IPS-18c (cell line): ENCODE results near the gene CDHR2.

ENCODE experiments used
- H3K4me3 ChIP-seq: 2 replicates; pipeline ENCODE4 v1.7.0; 2013; ENCODE audit warnings: low read depth, mild to moderate bottlenecking, low read length, moderate library complexity; ENCODE audit not compliant: insufficient read depth
- H3K9me3 ChIP-seq: one replicate; pipeline ENCODE4 v1.6.1; 2013; ENCODE audit warnings: mild to moderate bottlenecking, low read length, moderate library complexity; ENCODE audit not compliant: control insufficient read depth, insufficient read depth

The CDHR2 gene, protein sequence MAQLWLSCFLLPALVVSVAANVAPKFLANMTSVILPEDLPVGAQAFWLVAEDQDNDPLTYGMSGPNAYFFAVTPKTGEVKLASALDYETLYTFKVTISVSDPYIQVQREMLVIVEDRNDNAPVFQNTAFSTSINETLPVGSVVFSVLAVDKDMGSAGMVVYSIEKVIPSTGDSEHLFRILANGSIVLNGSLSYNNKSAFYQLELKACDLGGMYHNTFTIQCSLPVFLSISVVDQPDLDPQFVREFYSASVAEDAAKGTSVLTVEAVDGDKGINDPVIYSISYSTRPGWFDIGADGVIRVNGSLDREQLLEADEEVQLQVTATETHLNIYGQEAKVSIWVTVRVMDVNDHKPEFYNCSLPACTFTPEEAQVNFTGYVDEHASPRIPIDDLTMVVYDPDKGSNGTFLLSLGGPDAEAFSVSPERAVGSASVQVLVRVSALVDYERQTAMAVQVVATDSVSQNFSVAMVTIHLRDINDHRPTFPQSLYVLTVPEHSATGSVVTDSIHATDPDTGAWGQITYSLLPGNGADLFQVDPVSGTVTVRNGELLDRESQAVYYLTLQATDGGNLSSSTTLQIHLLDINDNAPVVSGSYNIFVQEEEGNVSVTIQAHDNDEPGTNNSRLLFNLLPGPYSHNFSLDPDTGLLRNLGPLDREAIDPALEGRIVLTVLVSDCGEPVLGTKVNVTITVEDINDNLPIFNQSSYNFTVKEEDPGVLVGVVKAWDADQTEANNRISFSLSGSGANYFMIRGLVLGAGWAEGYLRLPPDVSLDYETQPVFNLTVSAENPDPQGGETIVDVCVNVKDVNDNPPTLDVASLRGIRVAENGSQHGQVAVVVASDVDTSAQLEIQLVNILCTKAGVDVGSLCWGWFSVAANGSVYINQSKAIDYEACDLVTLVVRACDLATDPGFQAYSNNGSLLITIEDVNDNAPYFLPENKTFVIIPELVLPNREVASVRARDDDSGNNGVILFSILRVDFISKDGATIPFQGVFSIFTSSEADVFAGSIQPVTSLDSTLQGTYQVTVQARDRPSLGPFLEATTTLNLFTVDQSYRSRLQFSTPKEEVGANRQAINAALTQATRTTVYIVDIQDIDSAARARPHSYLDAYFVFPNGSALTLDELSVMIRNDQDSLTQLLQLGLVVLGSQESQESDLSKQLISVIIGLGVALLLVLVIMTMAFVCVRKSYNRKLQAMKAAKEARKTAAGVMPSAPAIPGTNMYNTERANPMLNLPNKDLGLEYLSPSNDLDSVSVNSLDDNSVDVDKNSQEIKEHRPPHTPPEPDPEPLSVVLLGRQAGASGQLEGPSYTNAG (N-terminal part only)

DNA sequence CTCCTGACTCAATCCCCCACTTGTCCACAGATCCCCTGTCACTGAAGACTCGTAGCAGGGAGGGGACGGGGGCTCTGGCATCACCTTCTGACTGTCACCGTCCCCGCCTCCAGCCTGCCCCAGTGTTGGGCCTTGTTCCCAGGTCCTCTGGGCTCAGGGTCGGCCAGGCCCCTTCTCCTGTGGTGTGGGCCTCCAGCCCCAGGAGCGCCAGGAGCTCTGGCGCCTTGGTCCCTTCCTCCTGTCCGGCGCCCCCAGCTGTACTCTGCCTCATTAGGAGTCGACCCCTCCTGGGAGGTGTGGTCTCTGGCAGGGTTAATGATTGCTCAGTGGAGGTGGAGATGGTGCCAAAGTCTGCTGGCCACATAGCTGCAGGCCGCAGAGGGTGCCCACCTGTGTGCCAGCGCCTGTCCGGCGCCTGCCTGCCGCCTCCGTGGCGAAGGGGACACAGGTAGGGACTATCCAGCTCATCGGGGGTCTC lies at the start of gene CDHR2:
TSS of gene CDHR2 (plus strand) at position 376 of the 478 bp plus-strand sequence. CDS start 16,011 bp downstream, outside the sequence.
- H3K9me3 ChIP-seq: no peaks in the 10 kb centered on the region
- no peak within 1 kb of the TSS for H3K4me3 ChIP-seq

DNA sequence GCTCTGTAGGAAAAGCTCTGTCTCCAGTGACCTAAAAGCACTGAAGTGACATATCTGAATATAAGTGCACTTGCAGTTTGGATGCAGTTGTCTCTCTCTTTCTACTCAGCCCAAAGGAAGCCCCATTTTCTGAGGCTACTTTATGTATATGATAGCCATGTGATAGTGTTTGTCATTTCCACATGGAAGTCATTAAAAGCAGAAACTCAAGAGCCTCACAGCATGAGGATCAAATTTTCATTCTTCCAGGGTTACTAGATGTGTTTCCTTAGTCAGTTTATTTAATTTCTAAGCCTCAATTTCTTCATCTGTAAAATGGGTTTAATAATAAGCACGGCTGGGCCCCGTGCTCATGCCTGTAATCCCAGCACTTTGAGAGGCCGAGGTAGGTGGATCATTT lies 48.6 kb upstream of the CDHR2 start:
- no peak overlapping the region for H3K4me3 ChIP-seq
- no peaks in the 10 kb centered on the region for H3K9me3 ChIP-seq

DNA sequence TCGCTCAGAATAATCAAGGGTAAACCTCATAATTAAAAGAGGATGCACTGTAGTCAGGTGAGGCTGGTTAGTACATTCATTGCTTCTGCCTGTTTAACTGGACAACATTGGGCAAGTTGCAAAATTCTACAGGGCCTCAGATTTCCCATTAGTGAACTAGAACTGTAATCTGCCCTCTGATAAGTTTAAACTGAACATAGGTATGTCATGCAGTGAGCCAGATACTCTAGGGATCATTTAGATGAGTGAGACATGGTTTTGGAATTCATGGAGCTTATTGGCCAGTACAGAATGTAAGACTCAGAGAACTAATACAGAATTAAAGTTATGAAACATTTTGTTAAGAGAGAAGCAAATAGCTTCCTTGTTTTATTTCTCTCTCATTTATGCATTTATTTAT lies 47.8 kb upstream of the CDHR2 start:
- H3K9me3 ChIP-seq: no peaks in the 10 kb centered on the region
- H3K4me3 ChIP-seq: no peak overlapping the region

DNA sequence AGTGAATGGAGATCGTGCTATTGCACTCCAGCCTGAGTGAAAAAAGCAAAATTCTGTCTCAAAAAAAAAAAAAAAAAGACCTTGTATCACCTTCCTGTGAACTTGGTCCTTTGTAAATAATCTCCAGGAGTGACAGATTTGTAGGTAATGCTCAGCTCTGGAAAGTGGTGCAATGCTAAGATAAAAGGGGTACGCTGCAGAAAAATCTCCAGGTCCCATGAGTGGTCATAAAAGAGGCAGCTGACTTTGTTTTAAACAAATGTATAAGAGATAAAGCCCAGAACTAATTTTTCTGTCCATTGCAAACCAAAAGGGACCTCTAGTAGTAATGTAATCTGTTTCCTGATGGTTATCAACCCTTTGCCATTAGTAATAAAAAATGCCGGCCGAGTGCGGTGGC lies 45.6 kb upstream of the CDHR2 start:
- no peak overlapping the region for H3K4me3 ChIP-seq
- H3K9me3 ChIP-seq: no peaks in the 10 kb centered on the region

DNA sequence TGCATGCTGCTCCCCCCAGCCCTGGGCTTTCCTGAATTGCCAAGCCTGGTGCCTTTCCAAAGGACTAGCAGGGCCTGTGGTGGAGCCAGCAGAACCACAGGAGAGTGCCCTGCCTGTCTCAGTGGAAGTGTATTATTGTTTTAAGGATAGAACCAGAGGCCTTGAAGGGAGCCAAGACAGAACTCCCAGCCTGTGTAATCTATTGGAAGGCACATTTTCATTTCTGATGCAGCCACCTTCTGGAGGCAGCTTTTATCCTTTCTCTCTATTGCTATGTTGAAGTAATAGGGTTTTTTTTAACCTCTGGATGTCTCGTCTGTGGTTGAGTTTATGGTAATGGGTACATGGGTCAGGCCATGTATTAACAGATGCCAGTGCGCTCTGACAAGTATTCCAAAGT lies 41.2 kb upstream of the CDHR2 start:
- H3K9me3 ChIP-seq: no peaks in the 10 kb centered on the region

DNA sequence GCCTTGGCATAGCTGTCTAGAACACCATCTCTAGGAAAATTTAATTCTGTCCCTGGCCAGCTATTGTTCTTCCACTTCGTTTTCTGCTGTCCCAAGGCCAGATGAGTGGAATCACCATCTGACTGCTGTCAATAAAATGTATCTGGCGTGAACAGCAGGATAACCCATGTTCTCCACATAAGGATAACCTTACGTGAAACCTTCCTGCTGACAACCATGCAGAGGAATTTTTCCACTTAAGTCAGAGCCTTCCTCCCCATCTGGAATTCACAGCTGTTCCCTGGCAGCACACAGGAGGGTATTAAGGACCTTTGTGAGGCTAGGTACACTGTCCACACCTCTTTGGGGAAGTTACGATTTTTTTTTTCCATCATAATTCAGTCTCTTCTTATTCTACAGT lies 40.5 kb upstream of the CDHR2 start:
- Histone ChIP-seq H3K9me3 (no peaks in the 10 kb centered on the region), H3K4me3 (no peak overlapping the region)

More for the DNA sequence above, 41.2 kb upstream of the CDHR2 start:
- no peak overlapping the region for H3K4me3 ChIP-seq

DNA sequence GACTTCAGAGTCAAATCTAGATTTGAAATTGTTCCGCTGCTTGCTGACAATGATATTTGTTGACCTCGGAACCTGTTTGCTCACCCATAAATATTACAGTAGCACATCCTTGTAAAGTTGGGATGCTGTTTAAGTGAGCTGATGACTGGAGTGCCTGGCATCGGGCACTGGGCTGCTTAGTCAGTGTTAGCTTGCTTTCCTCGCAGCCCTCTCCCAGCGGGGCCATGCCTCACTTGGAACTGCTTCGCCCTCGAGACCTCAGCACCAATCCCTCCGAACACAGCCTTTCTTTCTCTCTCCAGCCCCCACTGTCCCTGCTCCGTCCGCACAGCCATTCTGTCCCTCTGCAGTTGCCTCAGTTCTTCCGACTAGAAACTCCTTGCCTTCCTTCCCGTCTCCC lies 35.4 kb upstream of the CDHR2 start:
- Histone ChIP-seq H3K4me3 (no peak overlapping the region), H3K9me3 (no peaks in the 10 kb centered on the region)

DNA sequence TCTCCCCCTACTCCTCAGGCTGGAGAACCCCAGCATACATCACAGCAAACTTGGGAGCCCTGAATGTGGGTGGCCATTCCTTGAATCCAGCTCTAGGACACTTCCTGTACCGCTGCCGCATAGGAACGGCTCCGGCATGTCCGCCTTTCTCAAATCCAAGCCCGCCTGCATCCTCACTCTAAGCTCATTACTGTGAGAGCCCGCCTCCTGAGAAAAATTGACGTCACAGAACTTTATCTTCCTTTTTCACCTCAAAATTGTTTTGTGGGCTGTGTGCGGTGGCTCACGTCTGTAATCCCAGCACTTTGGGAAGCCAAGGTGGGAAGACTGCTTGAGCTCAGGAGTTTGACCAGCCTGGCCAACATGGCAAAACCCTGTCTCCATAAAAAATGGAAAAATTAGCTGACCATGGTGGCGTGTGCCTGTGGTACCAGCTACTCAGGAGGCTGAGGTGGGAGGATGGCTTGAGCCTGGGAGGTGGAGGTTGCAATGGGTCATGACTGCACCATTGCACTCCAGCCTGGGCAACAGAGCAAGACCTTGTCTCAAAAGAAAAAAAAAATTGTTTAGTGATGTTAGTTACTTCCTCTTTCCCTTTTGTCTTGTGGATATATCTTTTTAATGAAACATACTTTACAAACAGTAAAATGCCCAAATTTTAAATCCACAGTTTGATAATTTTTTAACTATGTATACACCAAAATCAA lies 34.7 kb upstream of the CDHR2 start:
- Histone ChIP-seq H3K4me3 (no peak overlapping the region), H3K9me3 (no peaks in the 10 kb centered on the region)

DNA sequence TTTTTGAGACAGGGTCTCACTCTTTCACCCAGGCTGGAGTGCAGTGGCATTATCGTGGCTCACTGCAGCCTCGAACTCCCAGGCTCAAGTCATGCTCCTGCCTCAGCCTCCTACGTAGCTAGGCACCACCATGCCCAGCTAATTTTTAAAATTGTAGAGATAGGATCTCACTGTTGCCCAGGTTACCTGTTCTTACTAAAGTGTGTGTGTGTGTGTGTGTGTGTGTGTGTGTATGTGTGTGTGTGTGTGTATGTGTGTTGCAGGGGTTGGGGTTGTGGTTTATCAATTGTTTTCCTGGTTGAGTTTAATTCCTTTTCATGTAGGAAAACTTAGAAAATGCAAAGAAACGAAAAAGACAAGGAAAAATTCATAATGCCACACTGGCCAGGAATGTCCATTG lies 33.7 kb upstream of the CDHR2 start:
- Histone ChIP-seq H3K9me3 (no peaks in the 10 kb centered on the region), H3K4me3 (no peak overlapping the region)

DNA sequence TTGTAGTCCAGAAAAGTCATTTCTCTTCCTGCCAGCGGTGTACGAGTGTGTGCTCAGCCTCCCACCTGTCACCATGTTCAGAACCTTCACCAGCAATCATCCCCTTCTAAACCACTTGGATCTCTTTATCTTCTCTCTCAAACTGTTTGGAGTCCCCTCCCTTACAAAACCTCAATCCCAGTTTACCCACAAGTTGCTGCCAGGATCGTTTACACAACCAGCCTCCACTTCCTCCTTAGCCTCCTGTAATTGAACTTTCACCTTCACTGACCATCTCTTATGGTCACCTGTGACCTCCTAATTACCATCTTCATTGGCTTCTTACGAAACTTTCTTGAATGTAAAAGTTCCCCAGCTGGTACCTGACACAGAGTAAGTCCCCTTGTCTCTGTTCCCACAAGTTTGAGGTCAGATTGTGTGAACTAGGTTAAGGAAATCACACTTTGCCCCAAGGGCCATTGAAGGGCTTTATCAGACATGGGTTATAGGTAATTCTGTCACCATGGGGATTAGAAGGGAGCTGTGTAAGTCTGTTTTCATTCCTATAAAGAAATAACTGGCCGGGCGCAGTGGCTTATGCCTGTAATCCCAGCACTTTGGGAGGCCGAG lies 32.0 kb upstream of the CDHR2 start:
- no peak overlapping the region for H3K4me3 ChIP-seq
- H3K9me3 ChIP-seq: no peaks in the 10 kb centered on the region

DNA sequence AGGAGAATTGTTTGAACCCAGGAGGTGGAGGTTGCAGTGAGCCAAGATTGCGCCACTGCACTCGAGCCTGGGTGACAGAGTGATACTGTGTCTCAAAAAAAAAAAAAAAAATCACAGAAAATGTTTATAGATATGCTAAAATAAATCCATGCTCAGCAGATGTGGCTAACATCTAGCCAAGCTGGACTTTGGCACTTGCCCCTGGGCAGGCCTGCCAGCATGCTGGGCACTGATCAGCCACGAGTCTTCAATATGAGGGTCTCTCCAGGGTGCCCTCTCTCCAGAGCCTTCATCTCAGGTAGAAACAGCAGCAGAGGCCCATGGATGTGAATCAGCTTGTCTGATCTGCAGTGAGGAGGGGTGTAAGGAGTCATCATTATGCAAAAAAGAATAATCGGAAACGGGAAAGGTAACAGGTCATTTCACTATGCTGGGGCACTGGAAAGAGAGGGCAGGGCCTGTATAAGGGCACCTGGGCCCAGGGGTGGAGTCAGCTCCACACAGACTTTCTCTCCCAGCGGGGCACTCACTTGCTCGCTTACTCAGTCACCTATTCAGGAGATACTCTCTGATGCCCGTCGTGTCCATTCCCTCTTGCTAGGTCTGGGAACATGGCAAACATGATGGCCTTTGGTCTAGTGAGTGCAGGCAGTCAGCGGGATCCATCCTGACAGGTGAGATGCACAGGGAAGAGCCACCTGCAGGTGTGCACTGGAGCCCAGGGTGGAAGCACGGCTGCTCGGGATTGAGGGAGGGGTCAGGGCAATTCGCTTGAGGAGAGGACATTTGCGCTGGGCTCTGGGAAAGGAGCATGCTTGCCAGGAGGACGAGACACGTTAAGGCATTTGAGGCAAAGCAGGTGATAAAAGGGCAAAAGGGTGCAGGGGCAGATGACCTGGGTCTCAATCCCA lies 29.1 kb upstream of the CDHR2 start:
- Histone ChIP-seq H3K4me3 (no peak overlapping the region), H3K9me3 (no peaks in the 10 kb centered on the region)

DNA sequence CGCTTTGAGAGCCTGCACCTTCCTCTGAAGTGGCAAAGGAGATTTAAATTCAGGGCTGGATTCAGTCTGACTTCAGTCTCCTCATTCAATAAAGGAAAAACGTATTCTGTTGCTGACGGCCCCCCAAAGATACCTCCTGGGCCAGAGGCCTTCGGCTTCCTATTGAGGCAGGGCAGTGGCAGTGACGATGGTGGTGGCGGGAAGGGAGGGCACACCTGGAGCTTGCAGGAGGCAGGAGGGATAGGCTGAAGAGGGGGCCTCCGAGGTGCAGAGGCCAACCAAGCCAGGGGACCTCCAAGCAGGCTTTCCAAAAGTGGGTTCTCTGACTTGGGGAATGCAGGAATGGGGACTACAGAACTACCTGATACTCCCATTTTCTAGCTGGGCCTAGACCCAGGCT lies 27.9 kb upstream of the CDHR2 start:
- H3K9me3 ChIP-seq: peaks cover 2% of the 10 kb centered on the region

DNA sequence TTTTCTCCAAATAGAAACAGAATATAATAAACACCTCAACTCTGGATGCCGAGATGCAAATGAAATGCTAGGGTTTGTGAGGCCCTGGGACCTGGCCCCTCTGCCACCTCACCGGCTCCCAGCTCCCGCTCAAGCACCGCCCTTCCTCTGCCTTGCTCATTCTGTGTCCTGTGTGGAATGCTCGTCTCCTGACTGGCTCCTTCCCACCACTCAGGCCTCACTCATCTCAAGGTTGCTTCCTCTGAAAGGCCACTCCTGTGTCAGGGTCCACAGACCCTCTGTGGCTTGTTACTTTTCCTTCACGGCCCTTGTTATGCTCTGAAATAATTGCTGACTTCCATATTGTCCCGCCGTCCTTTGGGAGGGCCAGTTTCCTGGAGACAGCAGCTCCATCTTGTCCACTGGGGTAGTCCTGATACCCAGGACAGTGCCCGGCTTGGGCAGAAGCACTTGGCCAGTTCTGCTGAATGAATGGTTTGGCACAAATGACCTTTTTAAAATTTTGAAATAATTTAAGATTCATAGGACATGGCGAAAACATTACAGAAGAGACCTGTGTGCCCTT lies 27.4 kb upstream of the CDHR2 start:
- peaks cover 2% of the 10 kb centered on the region for H3K9me3 ChIP-seq
- no peak overlapping the region; the same call in 1 of the 2 replicates for H3K4me3 ChIP-seq

More for the DNA sequence above, 27.9 kb upstream of the CDHR2 start:
- H3K4me3 ChIP-seq: no peak overlapping the region

DNA sequence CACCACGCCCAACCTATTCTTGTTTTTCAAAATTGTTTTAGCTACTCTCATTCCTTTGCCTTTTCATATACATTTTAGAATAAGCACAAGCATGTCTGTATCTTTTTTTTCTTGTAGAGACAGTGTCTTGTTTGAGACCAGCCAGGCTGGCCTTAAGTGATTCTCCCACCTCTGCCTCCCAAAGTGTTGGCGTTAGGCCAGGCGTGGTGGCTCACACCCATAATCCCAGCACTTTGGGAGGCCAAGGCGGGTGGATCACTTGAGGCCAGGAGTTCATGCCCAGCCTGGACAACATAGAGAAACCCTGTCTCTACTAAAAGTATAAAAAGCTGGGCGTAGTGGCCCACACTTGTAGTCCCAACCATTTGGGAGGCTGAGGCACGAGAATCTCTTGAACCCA lies 25.0 kb upstream of the CDHR2 start:
- Histone ChIP-seq H3K9me3 (peaks cover 2% of the 10 kb centered on the region), H3K4me3 (no peak overlapping the region)

DNA sequence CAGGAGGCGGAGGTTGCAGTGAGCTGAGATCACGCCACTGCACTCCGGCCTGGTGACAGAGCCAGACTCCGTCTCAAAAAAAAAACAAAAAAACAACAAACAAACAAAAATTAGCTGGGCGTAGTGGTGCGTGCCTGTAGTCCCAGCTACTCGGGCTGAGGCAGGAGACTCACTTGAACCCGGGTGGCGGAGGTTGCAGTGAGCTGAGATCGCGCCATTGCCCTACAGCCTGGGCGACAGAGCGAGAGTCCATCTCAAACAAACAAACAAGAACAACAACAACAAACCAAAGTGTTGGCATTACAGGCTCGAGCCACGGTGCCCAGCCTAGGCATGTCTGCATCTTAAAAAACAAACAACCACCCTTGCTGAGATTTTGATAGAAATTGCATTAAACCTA lies 24.2 kb upstream of the CDHR2 start:
- Histone ChIP-seq H3K9me3 (peaks cover 2% of the 10 kb centered on the region), H3K4me3 (no peak overlapping the region)
